ENCODE measurements around the gene ETS1. TPM values are rescaled to one million over a fixed set of nuclear protein-coding genes. Genes with fewer than 3 reads are reported as not detected.

ETS1 gene
- total RNA-seq, 1 donor from 2014 or later, result 0.54 TPM

DNA sequence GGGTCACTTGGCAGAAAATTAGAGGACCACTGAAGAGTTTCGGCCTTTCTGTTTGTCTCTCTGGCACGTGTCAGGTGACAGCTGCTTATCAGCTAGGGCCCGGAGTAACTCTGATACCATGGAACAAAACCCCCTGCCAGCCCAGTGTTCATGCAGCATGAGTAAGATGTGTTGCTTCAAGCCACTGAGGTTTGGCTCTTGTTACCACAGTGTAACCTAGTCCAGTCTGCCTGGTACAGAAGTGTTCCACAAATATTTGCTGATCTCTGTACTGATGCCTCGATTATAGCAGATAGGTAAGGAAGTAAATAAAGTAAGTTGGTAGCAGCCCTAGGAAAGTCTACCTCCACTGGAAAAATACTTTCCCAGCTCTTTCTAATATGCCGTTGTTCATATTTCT lies 20.5 kb upstream of the ETS1 start:
- H3K4me1 Mint-ChIP-seq, result peaks cover 13% of the 10 kb centered on the region
- H3K27ac Mint-ChIP-seq, result no peak overlapping the region
- no peaks in the 10 kb centered on the region for H3F3A ChIP-seq (ENCODE audit: low read depth)
- H4K20me1 ChIP-seq (ENCODE audit: low read depth), result no peaks in the 10 kb centered on the region
- TF ChIP-seq EZH2phosphoT487 (IDR thresholded peaks at IDR 0.05), result no peak
- TF ChIP-seq, protein P1, sequence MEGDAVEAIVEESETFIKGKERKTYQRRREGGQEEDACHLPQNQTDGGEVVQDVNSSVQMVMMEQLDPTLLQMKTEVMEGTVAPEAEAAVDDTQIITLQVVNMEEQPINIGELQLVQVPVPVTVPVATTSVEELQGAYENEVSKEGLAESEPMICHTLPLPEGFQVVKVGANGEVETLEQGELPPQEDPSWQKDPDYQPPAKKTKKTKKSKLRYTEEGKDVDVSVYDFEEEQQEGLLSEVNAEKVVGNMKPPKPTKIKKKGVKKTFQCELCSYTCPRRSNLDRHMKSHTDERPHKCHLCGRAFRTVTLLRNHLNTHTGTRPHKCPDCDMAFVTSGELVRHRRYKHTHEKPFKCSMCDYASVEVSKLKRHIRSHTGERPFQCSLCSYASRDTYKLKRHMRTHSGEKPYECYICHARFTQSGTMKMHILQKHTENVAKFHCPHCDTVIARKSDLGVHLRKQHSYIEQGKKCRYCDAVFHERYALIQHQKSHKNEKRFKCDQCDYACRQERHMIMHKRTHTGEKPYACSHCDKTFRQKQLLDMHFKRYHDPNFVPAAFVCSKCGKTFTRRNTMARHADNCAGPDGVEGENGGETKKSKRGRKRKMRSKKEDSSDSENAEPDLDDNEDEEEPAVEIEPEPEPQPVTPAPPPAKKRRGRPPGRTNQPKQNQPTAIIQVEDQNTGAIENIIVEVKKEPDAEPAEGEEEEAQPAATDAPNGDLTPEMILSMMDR (IDR thresholded peaks at IDR 0.05), result no peak
- no peak for TF ChIP-seq EZH2 (IDR thresholded peaks at IDR 0.05)
- no peaks in the 10 kb centered on the region for H3K9me3 Mint-ChIP-seq
- no peak overlapping the region for H3K9ac ChIP-seq
- peaks cover 23% of the 10 kb centered on the region for H3K4me1 ChIP-seq
- H3K27me3 Mint-ChIP-seq (ENCODE audit: insufficient read depth, low read depth), result peaks cover 5% of the 10 kb centered on the region
- H3K27me3 ChIP-seq, result peaks cover 10% of the 10 kb centered on the region
- no peak overlapping the region for H3K27ac ChIP-seq
- no peaks in the 10 kb centered on the region for H3K9me3 ChIP-seq (ENCODE audit: low read depth)
- no peak overlapping the region for H3K4me2 ChIP-seq
- no peak for DNase-seq (ENCODE audit: low spot score)
- H2AFZ ChIP-seq (replicated peaks), result no peak overlapping the region
- no peaks in the 10 kb centered on the region for H3K79me2 ChIP-seq (ENCODE audit: low read depth)
- no peaks in the 10 kb centered on the region for H3K36me3 Mint-ChIP-seq
- H3K36me3 ChIP-seq, result no peaks in the 10 kb centered on the region
- no peak overlapping the region for H3K4me3 Mint-ChIP-seq
- no peak overlapping the region for H3K4me3 ChIP-seq

DNA sequence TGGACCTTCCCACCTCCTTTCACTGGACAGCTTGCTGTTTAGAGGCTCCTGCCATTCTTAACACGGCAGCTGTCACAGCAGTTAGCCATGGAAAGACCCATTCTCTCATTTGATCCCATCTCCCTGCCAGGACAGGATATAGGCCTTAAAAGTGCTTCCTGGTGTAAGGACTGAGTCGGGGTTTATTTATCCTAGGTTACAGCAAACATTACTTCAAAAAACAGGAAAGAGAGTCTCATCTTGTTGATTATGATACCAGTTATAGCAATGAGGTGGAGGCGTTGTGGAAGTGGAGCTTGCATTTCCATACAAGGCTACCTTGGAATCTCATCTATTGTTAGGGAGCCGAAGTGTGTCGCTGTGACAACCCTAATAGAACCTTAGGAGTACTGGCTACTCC lies 17.4 kb upstream of the ETS1 start:
- peaks cover 5% of the 10 kb centered on the region for H3K27me3 Mint-ChIP-seq (ENCODE audit: insufficient read depth, low read depth)
- TF ChIP-seq EZH2phosphoT487 (IDR thresholded peaks at IDR 0.05) (no peak), EZH2 (IDR thresholded peaks at IDR 0.05) (no peak)
- TF ChIP-seq, protein P1 (IDR thresholded peaks at IDR 0.05), result no peak
- H3K9me3 ChIP-seq (ENCODE audit: low read depth), result no peaks in the 10 kb centered on the region
- H3K27ac Mint-ChIP-seq, result peak overlapping the region; percentile 8
- H2AFZ ChIP-seq (replicated peaks), result no peak overlapping the region
- no peak overlapping the region for H3K4me3 Mint-ChIP-seq
- no peaks in the 10 kb centered on the region for H3K36me3 Mint-ChIP-seq
- H3K27ac ChIP-seq, result no peak overlapping the region
- H3K9ac ChIP-seq, result no peak overlapping the region
- no peak overlapping the region for H3K4me3 ChIP-seq
- H3K4me1 Mint-ChIP-seq, result peaks cover 6% of the 10 kb centered on the region
- H3K36me3 ChIP-seq, result no peaks in the 10 kb centered on the region
- H4K20me1 ChIP-seq (ENCODE audit: low read depth), result no peaks in the 10 kb centered on the region
- H3K27me3 ChIP-seq, result peaks cover 6% of the 10 kb centered on the region
- H3K4me2 ChIP-seq, result peak overlapping the region; percentile 43
- H3K9me3 Mint-ChIP-seq, result no peaks in the 10 kb centered on the region
- peaks cover 12% of the 10 kb centered on the region for H3K4me1 ChIP-seq
- H3K79me2 ChIP-seq (ENCODE audit: low read depth), result no peaks in the 10 kb centered on the region
- DNase-seq (ENCODE audit: low spot score), result no peak
- no peaks in the 10 kb centered on the region for H3F3A ChIP-seq (ENCODE audit: low read depth)

DNA sequence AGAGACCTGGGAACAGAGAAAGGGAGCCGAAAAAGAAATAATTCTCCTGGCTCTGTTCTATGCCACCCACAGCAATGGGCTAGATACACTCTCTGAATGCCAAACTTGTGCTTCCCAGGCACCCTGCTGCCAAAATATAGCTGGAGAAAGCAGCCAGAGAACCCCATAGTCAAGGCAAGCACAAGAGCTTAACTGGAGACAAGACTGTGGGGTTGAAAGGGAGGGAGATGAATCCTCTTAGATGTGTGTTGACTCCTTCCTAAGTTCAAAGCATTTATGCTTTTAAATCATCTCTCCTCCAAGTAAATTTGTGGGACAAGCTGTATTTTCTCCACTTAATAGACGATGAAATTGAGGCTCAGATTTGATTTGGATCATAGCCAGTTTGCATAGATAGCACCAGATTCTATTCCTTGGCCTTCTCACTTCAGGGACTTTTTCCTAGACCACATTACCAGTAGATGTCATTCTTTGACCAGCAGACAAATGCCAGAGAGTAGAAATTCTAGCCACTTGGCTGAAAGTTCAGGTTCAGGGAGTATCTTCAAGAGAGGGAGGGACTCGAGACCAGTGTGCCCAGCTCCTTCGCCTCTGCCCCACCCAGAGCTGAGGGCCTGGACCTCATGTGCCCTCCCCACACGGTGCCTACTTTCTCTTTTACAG lies 16.5 kb upstream of the ETS1 start:
- Histone ChIP-seq H3K9me3 (ENCODE audit: low read depth) (no peaks in the 10 kb centered on the region), H3K4me1 (peaks cover 8% of the 10 kb centered on the region), H3K79me2 (ENCODE audit: low read depth) (no peaks in the 10 kb centered on the region), H2AFZ (replicated peaks) (no peak overlapping the region), H3F3A (ENCODE audit: low read depth) (no peaks in the 10 kb centered on the region), H3K4me2 (no peak overlapping the region), H3K4me3 (no peak overlapping the region), H3K36me3 (no peaks in the 10 kb centered on the region), H3K27me3 (peaks cover 2% of the 10 kb centered on the region), H3K9ac (no peak overlapping the region), H3K27ac (no peak overlapping the region), H4K20me1 (ENCODE audit: low read depth) (no peaks in the 10 kb centered on the region)
- no peak overlapping the region for H3K27ac Mint-ChIP-seq
- peaks cover 3% of the 10 kb centered on the region for H3K27me3 Mint-ChIP-seq (ENCODE audit: insufficient read depth, low read depth)
- no peak for TF ChIP-seq EZH2 (IDR thresholded peaks at IDR 0.05)
- TF ChIP-seq, protein P1 (IDR thresholded peaks at IDR 0.05), result no peak
- TF ChIP-seq EZH2phosphoT487 (IDR thresholded peaks at IDR 0.05), result no peak
- no peak overlapping the region for H3K4me3 Mint-ChIP-seq
- H3K9me3 Mint-ChIP-seq, result no peaks in the 10 kb centered on the region
- H3K4me1 Mint-ChIP-seq, result peaks cover 6% of the 10 kb centered on the region
- no peak for DNase-seq (ENCODE audit: low spot score)
- no peaks in the 10 kb centered on the region for H3K36me3 Mint-ChIP-seq
